Muscle of back (tissue), 11 donors: ENCODE measurements around the gene LOXL1. TPM values are rescaled to one million over a fixed set of nuclear protein-coding genes. Genes with fewer than 3 reads are reported as not detected.

Source experiments
- DNase-seq, 3 donors: peaks; one replicate each; pipeline versions ENCODE4 v3.0.0 to v3.0.0-alpha.2; 2013
- polyA plus RNA-seq, 10 donors: library from polyadenylated mRNA; unstranded; fragments of 120-200 nt; gene quantifications; one replicate each; pipeline ENCODE4 v1.2.1, GENCODE V29; 2013; ENCODE audit not compliant: insufficient read length in 10 of 10

Gene LOXL1
- polyA plus RNA-seq, 10 donors: 26.3 to 57.9 (median 34.6) TPM

DNA sequence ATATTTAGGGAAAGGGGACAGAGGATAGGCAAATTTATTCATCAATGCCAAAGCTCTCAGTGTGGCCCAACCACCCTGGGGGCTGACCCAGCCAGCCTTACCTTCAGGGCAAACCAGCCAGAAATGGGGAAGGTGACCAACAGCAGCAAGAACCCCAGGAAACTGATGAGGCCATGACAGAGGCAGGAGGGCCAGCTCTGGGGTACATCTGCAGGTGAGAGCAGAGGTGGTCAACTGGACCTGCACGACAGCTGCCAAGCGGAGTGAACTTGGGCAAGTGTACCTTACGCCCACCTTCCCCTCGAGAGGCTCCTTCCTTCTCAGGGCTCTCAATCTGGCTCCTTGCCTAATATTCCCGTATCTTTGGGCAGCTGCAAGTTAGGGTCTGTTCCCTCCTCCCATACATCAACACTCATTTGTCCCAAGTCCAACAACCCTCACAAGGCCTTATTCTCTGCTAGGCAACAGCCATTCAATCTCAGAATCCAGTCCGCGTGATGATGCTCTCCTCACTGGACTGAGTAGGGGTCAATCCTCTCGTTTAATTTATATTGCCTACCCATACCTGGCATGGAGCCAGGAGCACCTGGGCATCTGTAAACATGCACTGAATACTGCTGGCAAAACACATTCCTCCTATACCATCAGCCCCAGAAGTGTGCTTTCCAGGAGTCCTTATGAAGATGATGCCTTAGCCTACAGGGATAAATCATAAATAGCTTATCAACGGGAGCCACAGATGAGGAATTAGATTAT, 64.2 kb downstream of the LOXL1 start:
- no peak for DNase-seq

- peak in 1 of 3 donors; percentile 59 for DNase-seq
Observed at GRCh38 chr15:73991260-73991659, 65.0 kb downstream of the LOXL1 start.

DNA sequence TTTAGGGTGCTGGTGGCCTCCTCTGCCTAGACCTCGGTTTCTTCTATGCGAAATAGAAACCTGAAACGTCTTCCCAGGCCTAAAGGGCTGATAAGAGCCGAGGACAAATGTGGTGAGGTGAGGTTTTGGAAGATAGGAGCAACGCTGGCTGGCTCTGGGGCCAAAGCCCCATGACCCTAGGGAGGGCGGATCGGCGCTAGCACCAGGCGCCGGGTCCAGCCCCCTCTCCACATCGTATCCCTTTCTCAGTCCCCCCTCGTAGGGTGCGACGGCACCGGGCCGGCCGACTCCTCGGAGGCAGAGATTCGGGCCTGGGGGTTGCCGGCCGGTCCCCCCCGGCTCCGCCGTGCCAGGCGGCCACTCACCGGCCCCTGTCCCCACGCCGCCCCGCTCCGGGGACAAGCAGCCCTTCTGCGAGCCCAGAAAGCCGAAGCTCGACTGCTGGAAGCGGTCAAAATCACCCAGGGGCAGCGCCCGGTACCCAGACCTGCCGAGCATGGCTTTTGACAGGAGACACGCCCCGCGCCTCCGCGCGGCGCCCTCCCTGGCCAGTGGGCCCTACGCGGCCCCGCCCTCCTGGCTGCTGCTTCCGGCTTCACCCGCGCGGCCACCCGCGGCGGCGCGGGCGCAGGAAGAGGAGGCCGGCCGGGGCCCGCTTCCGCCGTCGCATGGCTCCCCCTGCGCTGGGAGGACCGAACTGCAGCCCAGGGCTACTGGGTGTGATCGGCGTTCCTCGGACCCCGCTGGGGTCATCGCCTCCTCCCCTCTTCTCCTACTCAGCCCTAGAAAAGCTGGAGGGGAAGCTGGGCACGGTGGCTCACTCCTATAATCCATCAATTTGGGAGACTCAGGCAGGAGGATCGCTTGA, 65.7 kb downstream of the LOXL1 start, which contains the start of gene STOML1:
Gene STOML1 (minus strand): TSS at position 570 of the 868 bp plus-strand sequence. CDS start 72 bp downstream, at position 498.
- DNase-seq: peak; percentile 93 to 96 (median 95)

GRCh38 chr15:73992594-73992898, 66.3 kb downstream of the LOXL1 start:
- no peak for DNase-seq

GRCh38 chr15:73993211-73993994, 67.1 kb downstream of the LOXL1 start:
- DNase-seq: no peak

DNA sequence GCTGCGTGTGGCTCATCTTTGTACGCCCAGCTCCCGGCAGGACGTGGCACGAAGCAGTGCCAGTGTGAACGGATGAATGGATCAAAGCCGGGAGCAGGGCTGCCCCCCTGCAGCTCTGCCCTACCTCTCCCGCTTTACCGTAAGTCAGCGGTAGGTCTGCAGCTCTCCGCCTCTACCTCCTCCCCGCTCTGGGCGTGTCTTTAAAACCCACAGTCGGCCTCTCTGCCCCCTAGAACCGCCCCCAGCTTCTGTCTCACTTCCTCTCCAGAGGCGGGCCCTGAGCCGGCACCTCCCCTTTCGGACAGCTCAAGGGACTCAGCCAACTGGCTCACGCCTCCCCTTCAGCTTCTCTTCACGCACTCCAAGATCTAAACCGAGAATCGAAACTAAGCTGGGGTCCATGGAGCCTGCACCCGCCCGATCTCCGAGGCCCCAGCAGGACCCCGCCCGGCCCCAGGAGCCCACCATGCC, 68.2 kb downstream of the LOXL1 start, which contains the start of gene PML:
Gene PML (plus strand): TSS at position 304 of the 471 bp plus-strand sequence. CDS start 97 bp downstream, at position 401.
- DNase-seq: peak; percentile 96 to 98 (median 96)

DNA sequence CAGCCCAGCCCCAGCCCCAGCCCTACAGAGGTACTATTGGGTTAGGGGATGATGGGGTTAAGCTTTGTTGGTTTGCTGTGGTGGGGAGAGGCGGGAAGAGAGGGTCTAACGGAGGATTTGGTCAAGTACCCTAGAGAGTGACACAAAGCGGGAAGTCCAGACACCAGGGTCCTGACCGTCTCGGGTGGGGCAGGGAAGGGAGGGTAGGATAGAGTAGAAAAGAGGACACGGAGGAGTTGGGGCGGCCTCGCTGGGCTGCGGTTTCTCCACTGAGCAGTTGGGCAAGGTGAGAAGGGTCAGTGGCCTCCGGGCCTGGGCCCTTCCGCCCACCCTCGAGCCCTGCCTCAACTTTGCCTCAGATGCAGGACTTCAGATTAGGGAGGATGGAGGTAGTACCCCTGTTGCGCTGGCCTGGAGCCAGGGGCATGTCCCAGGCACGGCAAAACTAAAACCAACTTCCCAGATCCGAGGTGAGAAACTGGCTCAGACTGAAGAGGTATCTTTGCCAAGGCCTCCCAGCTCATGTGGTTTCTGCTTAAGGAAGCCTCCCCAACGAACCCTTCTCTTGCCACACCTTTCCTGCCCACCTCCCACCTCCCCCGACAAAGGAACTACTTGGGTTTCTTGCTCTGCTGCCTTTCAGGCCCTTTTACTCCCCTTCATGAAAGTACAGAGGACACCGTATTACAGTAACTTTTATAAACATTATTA, 68.8 kb downstream of the LOXL1 start:
- peak in 1 of 3 donors; percentile 64 for DNase-seq

DNA sequence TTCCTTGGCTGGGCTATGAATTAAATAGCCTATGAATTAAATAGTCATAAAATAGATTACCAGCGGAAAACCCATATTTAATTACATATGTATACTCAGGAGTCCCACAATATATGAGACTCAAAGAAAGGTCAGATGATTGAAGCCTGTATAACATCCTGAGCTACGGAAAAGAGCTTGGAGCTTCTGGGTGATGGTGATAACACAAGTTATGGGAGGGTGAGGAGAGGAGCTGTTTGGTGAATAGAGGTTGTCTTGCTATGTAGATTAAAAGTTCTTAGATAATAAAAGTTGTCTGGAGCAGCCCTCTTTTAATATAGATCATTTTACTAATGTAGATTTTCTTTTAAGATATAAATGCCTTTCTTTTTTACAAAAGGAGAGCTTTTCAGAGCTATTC, 70.0 kb downstream of the LOXL1 start:
- no peak for DNase-seq

DNA sequence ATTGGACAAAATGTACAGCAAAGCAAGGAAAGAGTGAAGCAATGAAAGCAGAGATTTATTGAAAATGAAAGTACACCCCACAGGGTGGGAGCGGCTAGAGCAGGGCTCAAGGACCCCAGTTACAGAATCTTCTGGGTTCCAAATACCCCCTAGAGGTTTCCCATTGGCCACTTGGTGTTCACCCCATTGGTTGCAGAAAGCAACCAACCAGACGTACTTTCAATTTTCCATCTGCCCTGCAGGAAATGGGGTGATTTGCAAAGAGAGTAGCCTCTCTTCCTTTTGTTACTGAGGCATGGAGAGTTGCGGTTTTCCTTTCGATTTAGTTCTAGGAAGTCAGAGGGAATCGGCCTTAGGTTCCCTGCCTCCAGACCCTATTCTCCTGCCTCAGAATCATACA, 70.7 kb downstream of the LOXL1 start:
- DNase-seq: peak in 1 of 3 donors; percentile 43

DNA sequence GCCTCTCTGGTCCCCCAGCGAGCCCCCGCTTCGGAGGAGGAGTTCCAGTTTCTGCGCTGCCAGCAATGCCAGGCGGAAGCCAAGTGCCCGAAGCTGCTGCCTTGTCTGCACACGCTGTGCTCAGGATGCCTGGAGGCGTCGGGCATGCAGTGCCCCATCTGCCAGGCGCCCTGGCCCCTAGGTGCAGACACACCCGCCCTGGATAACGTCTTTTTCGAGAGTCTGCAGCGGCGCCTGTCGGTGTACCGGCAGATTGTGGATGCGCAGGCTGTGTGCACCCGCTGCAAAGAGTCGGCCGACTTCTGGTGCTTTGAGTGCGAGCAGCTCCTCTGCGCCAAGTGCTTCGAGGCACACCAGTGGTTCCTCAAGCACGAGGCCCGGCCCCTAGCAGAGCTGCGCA, 71.7 kb downstream of the LOXL1 start:
- no peak for DNase-seq

Other genes with a start within 250 kb of the LOXL1 start
- 100 to 1,000 TPM; 105 to 175 (median 130) TPM for gene CD276, start 242.1 kb upstream of the LOXL1 start, polyA plus RNA-seq
- 10 to 100 TPM in 1 of 10 donors, 1 to 10 TPM in 9; 3.3 to 11.3 (median 5.4) TPM for gene INSYN1, start 173.1 kb upstream of the LOXL1 start, polyA plus RNA-seq
- gene TBC1D21, start 52.9 kb upstream of the LOXL1 start, polyA plus RNA-seq: not detected
- 10 to 100 TPM; 19.1 to 34.5 (median 30.0) TPM for gene STOML1, start 65.8 kb downstream of the LOXL1 start, polyA plus RNA-seq
- gene PML, start 68.3 kb downstream of the LOXL1 start, polyA plus RNA-seq: 10 to 100 TPM; 22.6 to 36.4 (median 28.7) TPM
- under 1 TPM in 8 of 10 donors, not detected in 2; 0.08 to 0.46 (median 0.15) TPM for gene GOLGA6A, start 156.1 kb downstream of the LOXL1 start, polyA plus RNA-seq
- gene ISLR2, start 204.1 kb downstream of the LOXL1 start, polyA plus RNA-seq: 1 to 10 TPM; 2.3 to 6.8 (median 4.4) TPM
- gene ISLR, start 247.2 kb downstream of the LOXL1 start, polyA plus RNA-seq: 100 to 1,000 TPM; 131 to 259 (median 181) TPM